Kidney epithelial cell (primary cell): ENCODE measurements around the gene ECT2L. TPM values are rescaled to one million over a fixed set of nuclear protein-coding genes. Genes with fewer than 3 reads are reported as not detected.
A peak's percentile ranks its signal among the peaks of the same experiment; 100 is the strongest.
"Not testable (repeated sequence)": the region's sequence is repeated elsewhere in the genome, so short reads cannot be mapped to it uniquely, and the experiment has no call there.

Experiments
- DNase-seq: peaks from one replicate; pipeline ENCODE4 v3.0.0-alpha.2; 2010; ENCODE audit warnings: low read depth
- H3K27me3 ChIP-seq: 2 replicates; pipeline ENCODE4 v1.6.0; 2011; ENCODE audit warnings: low read length; ENCODE audit not compliant: control insufficient read depth, insufficient read depth
- H3K36me3 ChIP-seq: 2 replicates; pipeline ENCODE4 v1.5.1; 2011; ENCODE audit warnings: low read length; ENCODE audit not compliant: control insufficient read depth, insufficient read depth
- H3K4me3 ChIP-seq: 2 replicates; pipeline ENCODE4 v1.5.1; 2011; ENCODE audit warnings: low read depth, mild to moderate bottlenecking, control low read depth, low read length
- CTCF ChIP-seq: IDR thresholded peaks from 2 replicates; pipeline ENCODE4 v1.5.1; 2011; ENCODE audit warnings: mild to moderate bottlenecking, moderate library complexity, low read length, control low read depth, inconsistent platforms; ENCODE audit not compliant: insufficient read depth, poor library complexity, severe bottlenecking
- total RNA-seq: library from RNA; depleted of rRNA; stranded (reverse); fragments of >200 nt; gene quantifications from 2 replicates; pipeline ENCODE4 v1.2.3, GENCODE V29; 2015

Gene ECT2L
- total RNA-seq, 1 donor from 2014 or later: not detected

GRCh38 chr6:138926579-138926978 lies 130.7 kb downstream of the ECT2L start:
- no peak for TF ChIP-seq CTCF
- DNase-seq: no peak
- Histone ChIP-seq H3K27me3 (no peaks in the 10 kb centered on the region), H3K4me3 (no peak overlapping the region), H3K36me3 (no peaks in the 10 kb centered on the region)

GRCh38 chr6:138931660-138932059 lies 135.8 kb downstream of the ECT2L start:
- no peaks in the 10 kb centered on the region for H3K27me3 ChIP-seq
- no peaks in the 10 kb centered on the region for H3K36me3 ChIP-seq
- no peak for TF ChIP-seq CTCF
- no peak overlapping the region for H3K4me3 ChIP-seq
- no peak for DNase-seq

- not testable (repeated sequence) for H3K27me3 ChIP-seq, H3K36me3 ChIP-seq, DNase-seq, H3K4me3 ChIP-seq
Observed at GRCh38 chr6:138936873-138937272, 141.0 kb downstream of the ECT2L start.

GRCh38 chr6:138943089-138943625 lies 147.3 kb downstream of the ECT2L start:
- Histone ChIP-seq H3K36me3 (no peaks in the 10 kb centered on the region), H3K27me3 (no peaks in the 10 kb centered on the region), H3K4me3 (no peak overlapping the region)
- DNase-seq: no peak
- TF ChIP-seq CTCF: no peak

- peak; percentile 54 for DNase-seq
- H3K27me3 ChIP-seq: no peaks in the 10 kb centered on the region
- H3K4me3 ChIP-seq: no peak overlapping the region
- no peak for TF ChIP-seq CTCF
- no peaks in the 10 kb centered on the region for H3K36me3 ChIP-seq
Observed at GRCh38 chr6:138944412-138944811, 148.5 kb downstream of the ECT2L start.

- no peak for DNase-seq
- Histone ChIP-seq H3K4me3 (no peak overlapping the region), H3K27me3 (no peaks in the 10 kb centered on the region), H3K36me3 (no peaks in the 10 kb centered on the region)
- TF ChIP-seq CTCF: peak; percentile 12
Observed at GRCh38 chr6:138945354-138945753, 149.5 kb downstream of the ECT2L start.
